CD14-positive monocyte (primary cell): ENCODE results near the gene C6orf163. TPM values are rescaled to one million over a fixed set of nuclear protein-coding genes. Genes with fewer than 3 reads are reported as not detected.

Experiments
- DNase-seq, 3 donors: peaks; one replicate each; pipeline ENCODE4 v3.0.0-alpha.2; 2011 to 2022
- H2AFZ ChIP-seq: 2 replicates; pipeline ENCODE4 v1.6.0; 2012; ENCODE audit warnings: mild to moderate bottlenecking, low read depth, low read length, inconsistent platforms; ENCODE audit not compliant: insufficient read depth, poor library complexity, severe bottlenecking
- H3K27ac ChIP-seq, 2 donors: 1 replicate in 1 of 2; 2 replicates in 1 of 2; pipeline ENCODE4 v1.5.1; 2012 to 2013; ENCODE audit warnings: low read length in 2 of 2, control low read depth in 1 of 2, inconsistent platforms in 1 of 2, low read depth in 1 of 2, mild to moderate bottlenecking in 1 of 2
- H3K27me3 ChIP-seq, 2 donors: one replicate each; pipeline versions ENCODE4 v1.6.0 to v1.6.1; 2011 to 2013; ENCODE audit warnings: low read length in 2 of 2; ENCODE audit not compliant: control insufficient read depth in 2 of 2, insufficient read depth in 2 of 2
- H3K36me3 ChIP-seq, 2 donors: replicated peaks in 1 of 2; 1 replicate in 1 of 2; 2 replicates in 1 of 2; pipeline versions ENCODE4 v1.5.1 to v1.6.1; 2012 to 2013; ENCODE audit warnings: low read length in 2 of 2, control low read depth in 1 of 2, inconsistent platforms in 1 of 2, mild to moderate bottlenecking in 1 of 2; ENCODE audit not compliant: insufficient read depth in 2 of 2, control insufficient read depth in 1 of 2
- H3K4me1 ChIP-seq, 2 donors: 1 replicate in 1 of 2; 2 replicates in 1 of 2; pipeline versions ENCODE4 v1.5.1 to v1.6.1; 2012 to 2013; ENCODE audit warnings: low read length in 2 of 2, control low read depth in 1 of 2, inconsistent platforms in 1 of 2, mild to moderate bottlenecking in 1 of 2, moderate library complexity in 1 of 2; ENCODE audit not compliant: insufficient read depth in 2 of 2, control insufficient read depth in 1 of 2
- H3K4me2 ChIP-seq: replicated peaks from 2 replicates; pipeline ENCODE3; 2012; ENCODE audit warnings: low read length, moderate library complexity, mild to moderate bottlenecking; ENCODE audit not compliant: poor library complexity, severe bottlenecking; ENCODE audit errors: extremely low read depth
- H3K4me3 ChIP-seq, 3 experiments: fragments of 200-600 bp in 1 of 3; sonication (generic) in 1 of 3; replicated peaks in 1 of 3; 1 replicate in 2 of 3; 2 replicates in 1 of 3; pipeline ENCODE4 v1.5.1; 2011 to 2013; ENCODE audit warnings: low read length in 3 of 3, mild to moderate bottlenecking in 3 of 3, control low read depth in 2 of 3, low read depth in 2 of 3, inconsistent platforms in 1 of 3, moderate library complexity in 1 of 3
- H3K79me2 ChIP-seq: 2 replicates; pipeline ENCODE4 v1.6.0; 2012; ENCODE audit warnings: mild to moderate bottlenecking, control low read depth, inconsistent platforms, low read length, moderate library complexity; ENCODE audit not compliant: insufficient read depth
- H3K9ac ChIP-seq: 2 replicates; pipeline ENCODE4 v1.6.0; 2017; ENCODE audit warnings: low read length, mild to moderate bottlenecking; ENCODE audit not compliant: insufficient read depth, poor library complexity, severe bottlenecking
- H3K9me3 ChIP-seq, 2 donors: replicated peaks in 1 of 2; 1 replicate in 1 of 2; 2 replicates in 1 of 2; pipeline versions ENCODE4 v1.5.1 to v1.6.1; 2012 to 2013; ENCODE audit warnings: low read length in 2 of 2, control low read depth in 1 of 2; ENCODE audit not compliant: control insufficient read depth in 1 of 2, insufficient read depth in 1 of 2
- H4K20me1 ChIP-seq: 2 replicates; pipeline ENCODE4 v1.6.0; 2012; ENCODE audit warnings: mild to moderate bottlenecking, low read length, control low read depth, moderate library complexity; ENCODE audit not compliant: insufficient read depth
- H3K27ac Mint-ChIP-seq, 7 donors: one replicate each; pipeline ENCODE4 v1.8.0; 2020; ENCODE audit warnings: mild to moderate bottlenecking in 7 of 7, mixed read lengths in 7 of 7, moderate library complexity in 6 of 7, inconsistent platforms in 2 of 7
- H3K27me3 Mint-ChIP-seq, 3 donors: one replicate each; pipeline ENCODE4 v1.8.0; 2021 to 2022; ENCODE audit warnings: low read depth in 3 of 3, mild to moderate bottlenecking in 3 of 3, mixed read lengths in 3 of 3, moderate library complexity in 3 of 3, inconsistent platforms in 1 of 3
- H3K36me3 Mint-ChIP-seq, 2 donors: one replicate each; pipeline ENCODE4 v1.8.0; 2020; ENCODE audit warnings: mixed read lengths in 2 of 2, inconsistent platforms in 1 of 2, mild to moderate bottlenecking in 1 of 2
- H3K4me1 Mint-ChIP-seq: one replicate; pipeline ENCODE4 v1.8.0; 2020; ENCODE audit warnings: mild to moderate bottlenecking, mixed read lengths
- H3K4me3 Mint-ChIP-seq, 2 donors: one replicate each; pipeline ENCODE4 v1.8.0; 2020; ENCODE audit warnings: mild to moderate bottlenecking in 2 of 2, mixed read lengths in 2 of 2, moderate library complexity in 1 of 2
- H3K9me3 Mint-ChIP-seq, 7 donors: one replicate each; pipeline ENCODE4 v1.8.0; 2020 to 2022; ENCODE audit warnings: mixed read lengths in 7 of 7, mild to moderate bottlenecking in 6 of 7, moderate library complexity in 6 of 7, inconsistent platforms in 2 of 7
- CTCF ChIP-seq: fragments of 200-600 bp; IDR thresholded peaks from one replicate; pipeline ENCODE4 v1.8.0; 2022; ENCODE audit warnings: antibody characterized with exemption, mild to moderate bottlenecking
- WGBS: methylation state at CpG from one replicate; pipeline ENCODE4 v1.1.5; 2013; ENCODE audit warnings: missing lambda C conversion rate; ENCODE audit not compliant: insufficient coverage; 5-methylcytosine and 5-hydroxymethylcytosine counted together
- intact Hi-C, 2 donors: fragments of 100-400 bp; cut with micrococcal nuclease; formaldehyde crosslinking; loops; one replicate each; pipeline versions ENCODE4 v1.15.0 to v1.15.1; 2023
- polyA plus RNA-seq, 3 donors: library from polyadenylated mRNA; depleted of rRNA in 1 of 3; unstranded in 2 of 3; stranded (reverse) in 1 of 3; fragments of 300-500 nt in 2 of 3; fragments of >200 nt in 1 of 3; fragmentation: Illumina TruSeq in 2 of 3; gene quantifications; 1 replicate in 2 of 3; 2 replicates in 1 of 3; pipeline ENCODE4 v1.2.3, GENCODE V29; 2012 to 2021

The C6orf163 gene
- polyA plus RNA-seq, 3 donors, result 0.26 to 0.27 TPM; not detected in 1

DNA sequence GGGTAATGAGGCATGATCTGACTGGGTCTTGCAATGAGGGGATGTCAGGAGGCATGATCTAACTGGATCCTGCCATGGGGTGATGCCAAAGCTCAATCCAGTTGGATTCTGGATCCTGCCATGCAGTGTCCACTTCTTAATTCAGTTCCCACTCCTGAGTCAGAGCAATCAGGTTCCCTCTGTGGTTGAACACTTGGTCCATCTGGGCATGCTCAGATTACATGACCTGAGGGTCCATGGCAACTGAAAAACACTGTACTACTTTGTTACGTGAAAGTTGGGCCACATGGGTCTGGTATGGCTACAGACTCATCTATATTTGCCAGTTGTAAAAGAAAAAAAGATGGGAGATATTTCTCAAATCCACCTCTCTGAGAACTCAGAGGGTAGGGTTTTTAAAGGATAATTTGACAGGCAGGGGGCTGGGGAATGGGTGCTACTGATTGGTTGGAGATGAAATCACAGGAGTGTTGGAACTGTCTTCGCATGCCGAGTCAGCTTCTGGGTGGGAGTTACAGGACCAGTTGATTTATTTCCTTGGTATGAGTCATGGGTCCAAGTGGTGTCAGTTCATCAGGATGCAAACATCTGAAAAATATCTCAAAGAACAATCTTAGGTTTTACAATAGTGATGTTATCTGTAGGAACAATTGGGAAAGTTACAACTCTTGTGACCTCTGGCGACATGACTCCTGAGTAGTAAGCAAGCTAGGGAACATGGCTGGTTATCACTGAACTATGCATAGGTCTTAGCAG lies 21.6 kb downstream of the C6orf163 start:
- H3K9me3 ChIP-seq, result peaks cover 6 to 16% of the 10 kb centered on the region in 2 donors
- Mint-ChIP-seq H3K9me3 (peaks cover 13 to 34% (median 24%) of the 10 kb centered on the region in 7 donors), H3K4me3 (no peak overlapping the region), H3K36me3 (peaks cover 0 to 2% of the 10 kb centered on the region in 2 donors), H3K4me1 (no peaks in the 10 kb centered on the region), H3K27ac (no peak overlapping the region), H3K27me3 (peaks cover 0 to 1% (median 0%) of the 10 kb centered on the region in 3 donors)
- H3K9ac ChIP-seq, result no peak overlapping the region
- no peaks in the 10 kb centered on the region for H4K20me1 ChIP-seq
- H3K4me2 ChIP-seq, result no peak overlapping the region
- H3K27me3 ChIP-seq, result no peaks in the 10 kb centered on the region
- H3K27ac ChIP-seq, result no peak overlapping the region
- DNase-seq, result no peak
- no peak overlapping the region for H2AFZ ChIP-seq
- no peak for TF ChIP-seq CTCF
- WGBS, result 100% methylated on average over 3 of the region's 4 CpGs
- no peaks in the 10 kb centered on the region for H3K4me1 ChIP-seq
- no peak overlapping the region for H3K4me3 ChIP-seq
- intact Hi-C loops, result no loop called here
- H3K36me3 ChIP-seq, result no peaks in the 10 kb centered on the region
- H3K79me2 ChIP-seq, result no peaks in the 10 kb centered on the region

- Mint-ChIP-seq H3K27ac (no peak overlapping the region), H3K36me3 (peaks cover 0 to 2% of the 10 kb centered on the region in 2 donors), H3K9me3 (peaks cover 13 to 34% (median 24%) of the 10 kb centered on the region in 7 donors), H3K27me3 (peaks cover 0 to 1% (median 0%) of the 10 kb centered on the region in 3 donors), H3K4me1 (no peaks in the 10 kb centered on the region), H3K4me3 (no peak overlapping the region)
- Histone ChIP-seq H3K9ac (no peak overlapping the region), H3K4me1 (no peaks in the 10 kb centered on the region), H3K27ac (no peak overlapping the region), H3K4me2 (no peak overlapping the region), H3K9me3 (peaks cover 6 to 16% of the 10 kb centered on the region in 2 donors), H3K27me3 (no peaks in the 10 kb centered on the region), H2AFZ (no peak overlapping the region), H3K79me2 (no peaks in the 10 kb centered on the region), H4K20me1 (no peaks in the 10 kb centered on the region), H3K36me3 (no peaks in the 10 kb centered on the region), H3K4me3 (no peak overlapping the region)
- intact Hi-C loops, result no loop called here
- WGBS, result no CpG with 5 or more reads among the region's 3 CpGs
- TF ChIP-seq CTCF, result no peak
- no peak for DNase-seq
These were observed 22.3 kb downstream of the C6orf163 start for GRCh38 chr6:87366899-87367298.
